ENCODE results near the gene USP4.

Gene USP4

GRCh38 chr3:49257187-49257586 is 82.7 kb downstream of the USP4 start:
- Histone ChIP-seq H3K27me3 (ENCODE audit: insufficient read depth, poor library complexity, severe bottlenecking) (no peaks in the 10 kb centered on the region), H3K4me3 (replicated peaks; ENCODE audit: insufficient read depth, low read length) (no peak overlapping the region), H3K27ac (replicated peaks) (no peak overlapping the region)
- TF ChIP-seq POLR2AphosphoS5 (IDR thresholded peaks at IDR 0.05; ENCODE audit: low read depth) = no peak
- no peak for TF ChIP-seq SPI1 (IDR thresholded peaks at IDR 0.05; ENCODE audit: borderline replicate concordance, low read depth)
- no peak for TF ChIP-seq REST (IDR thresholded peaks at IDR 0.05; ENCODE audit: insufficient replicate concordance, low read depth)
- no peak for TF ChIP-seq GABPA (IDR thresholded peaks at IDR 0.05; ENCODE audit: low read depth)
- TF ChIP-seq CTCF (IDR thresholded peaks at IDR 0.05; ENCODE audit: insufficient read depth, low read length) = no peak
- no peak for DNase-seq (ENCODE audit: low read depth in 1 of 2, low spot score in 1 of 2)

DNA sequence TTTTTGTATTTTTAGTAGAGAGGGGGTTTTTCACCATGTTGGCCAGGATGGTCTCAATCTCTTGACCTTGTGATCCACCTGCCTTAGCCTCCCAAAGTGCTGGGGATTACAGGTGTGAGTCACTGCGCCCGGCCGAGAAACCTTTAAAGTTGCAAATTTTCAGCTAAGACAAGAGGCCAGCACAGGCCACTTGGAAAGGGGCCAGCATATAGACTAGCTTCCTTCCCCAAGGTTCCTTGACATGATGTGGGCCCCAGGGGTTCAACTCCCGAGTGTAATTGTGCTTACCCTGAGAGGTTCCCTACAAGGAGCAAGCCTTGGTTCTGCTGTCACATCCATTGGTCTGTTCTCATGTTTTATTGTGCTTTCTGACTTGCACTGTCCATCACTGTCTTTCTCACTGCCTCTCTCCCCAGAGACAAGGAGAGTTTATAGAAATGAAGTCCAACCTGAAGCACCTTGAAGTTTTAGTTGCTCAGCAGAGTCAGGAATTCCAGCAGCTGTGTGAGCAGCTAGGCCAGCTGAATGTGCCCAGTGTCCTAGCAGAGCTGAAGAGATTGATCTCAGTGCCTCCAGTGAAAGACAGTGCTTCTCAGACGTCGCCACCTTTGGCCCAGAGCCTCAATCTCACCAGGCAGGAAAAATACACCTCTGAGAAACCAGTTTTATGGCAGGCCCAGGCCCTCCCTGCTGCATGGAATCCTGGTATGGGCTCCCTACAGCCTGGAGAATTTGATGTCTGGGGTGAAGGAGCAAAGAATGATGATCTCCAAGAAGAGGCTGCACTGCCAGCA is 83.9 kb downstream of the USP4 start:
- H3K27ac ChIP-seq (replicated peaks) = no peak overlapping the region
- no peak for DNase-seq (ENCODE audit: low read depth in 1 of 2, low spot score in 1 of 2)
- TF ChIP-seq GABPA (IDR thresholded peaks at IDR 0.05; ENCODE audit: low read depth) (no peak), SPI1 (IDR thresholded peaks at IDR 0.05; ENCODE audit: borderline replicate concordance, low read depth) (no peak), REST (IDR thresholded peaks at IDR 0.05; ENCODE audit: insufficient replicate concordance, low read depth) (no peak), CTCF (IDR thresholded peaks at IDR 0.05; ENCODE audit: insufficient read depth, low read length) (no peak), POLR2AphosphoS5 (IDR thresholded peaks at IDR 0.05; ENCODE audit: low read depth) (no peak)
- H3K27me3 ChIP-seq (ENCODE audit: insufficient read depth, poor library complexity, severe bottlenecking) = no peaks in the 10 kb centered on the region
- no peak overlapping the region for H3K4me3 ChIP-seq (replicated peaks; ENCODE audit: insufficient read depth, low read length)

DNA sequence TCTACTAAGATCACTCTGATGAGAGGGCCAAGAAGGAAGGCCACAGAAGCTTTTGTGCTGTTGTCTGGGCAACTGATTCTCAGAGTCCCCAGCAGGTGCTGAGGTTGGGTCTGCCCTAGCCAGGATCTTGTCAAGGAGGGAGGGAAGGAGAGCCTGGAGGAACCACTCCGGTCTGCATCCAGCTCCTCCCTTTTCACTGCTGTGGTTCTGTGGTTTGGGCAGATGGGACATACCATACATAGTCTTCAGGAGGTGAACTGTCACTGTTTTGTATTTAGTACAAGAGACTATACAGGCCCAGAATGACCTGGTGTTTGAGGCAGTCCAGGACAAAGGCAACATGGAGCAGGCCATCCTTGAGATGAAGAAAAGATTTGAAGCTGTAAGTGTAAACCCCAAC is 84.7 kb downstream of the USP4 start:
- DNase-seq (ENCODE audit: low read depth in 1 of 2, low spot score in 1 of 2) = peak; percentile 48 to 77
- H3K27ac ChIP-seq (replicated peaks) = no peak overlapping the region
- H3K27me3 ChIP-seq (ENCODE audit: insufficient read depth, poor library complexity, severe bottlenecking) = no peaks in the 10 kb centered on the region
- no peak for TF ChIP-seq CTCF (IDR thresholded peaks at IDR 0.05; ENCODE audit: insufficient read depth, low read length)
- TF ChIP-seq GABPA (IDR thresholded peaks at IDR 0.05; ENCODE audit: low read depth) = no peak
- TF ChIP-seq REST (IDR thresholded peaks at IDR 0.05; ENCODE audit: insufficient replicate concordance, low read depth) = no peak
- TF ChIP-seq POLR2AphosphoS5 (IDR thresholded peaks at IDR 0.05; ENCODE audit: low read depth) = no peak
- no peak for TF ChIP-seq SPI1 (IDR thresholded peaks at IDR 0.05; ENCODE audit: borderline replicate concordance, low read depth)
- no peak overlapping the region for H3K4me3 ChIP-seq (replicated peaks; ENCODE audit: insufficient read depth, low read length)

Data from HL-60 (cell line).